GM21737 (cell line): ENCODE results near the gene SPDEF.

Source experiments
- ATAC-seq: cut with Tn5 transposase; IDR thresholded peaks from one replicate; pipeline ENCODE4 v1.9.1; 2021; ENCODE audit warnings: mild to moderate bottlenecking, moderate library complexity; ENCODE audit not compliant: unreplicated experiment

Gene SPDEF

GRCh38 chr6:34556031-34556471 lies at the start of gene SPDEF:
Gene SPDEF, minus strand, starts transcription at chr6:34556329. Its CDS starts 11,874 bp downstream, at chr6:34544455.
- no peak for ATAC-seq

GRCh38 chr6:34603707-34604106 lies 47.6 kb upstream of the SPDEF start:
- ATAC-seq, result no peak

- ATAC-seq, result no peak
Measured at GRCh38 chr6:34602318-34603111, 46.4 kb upstream of the SPDEF start.

GRCh38 chr6:34601706-34602105 lies 45.6 kb upstream of the SPDEF start:
- ATAC-seq, result no peak

GRCh38 chr6:34600796-34601195 lies 44.7 kb upstream of the SPDEF start:
- ATAC-seq, result no peak

- no peak for ATAC-seq
Measured at GRCh38 chr6:34600101-34600500, 44.0 kb upstream of the SPDEF start.

- ATAC-seq, result no peak
Measured at GRCh38 chr6:34598712-34599111, 42.6 kb upstream of the SPDEF start.

- ATAC-seq, result no peak
Measured at GRCh38 chr6:34597605-34598353, 41.6 kb upstream of the SPDEF start.

GRCh38 chr6:34596798-34597197 lies 40.7 kb upstream of the SPDEF start:
- ATAC-seq, result no peak

GRCh38 chr6:34595332-34596184 lies 39.4 kb upstream of the SPDEF start:
- ATAC-seq, result no peak

GRCh38 chr6:34593701-34594100 lies 37.6 kb upstream of the SPDEF start:
- ATAC-seq, result no peak

GRCh38 chr6:34592208-34592952 lies 36.3 kb upstream of the SPDEF start:
- ATAC-seq, result no peak

- ATAC-seq, result no peak
Measured at GRCh38 chr6:34589691-34590090, 33.6 kb upstream of the SPDEF start.

- no peak for ATAC-seq
Measured at GRCh38 chr6:34589140-34589539, 33.0 kb upstream of the SPDEF start.

GRCh38 chr6:34587851-34588250 lies 31.7 kb upstream of the SPDEF start:
- ATAC-seq, result no peak

GRCh38 chr6:34587325-34587724 lies 31.2 kb upstream of the SPDEF start:
- no peak for ATAC-seq

- ATAC-seq, result no peak
Measured at GRCh38 chr6:34586327-34587040, 30.4 kb upstream of the SPDEF start.

- no peak for ATAC-seq
Measured at GRCh38 chr6:34585512-34586061, 29.5 kb upstream of the SPDEF start.

- ATAC-seq, result no peak
Measured at GRCh38 chr6:34585108-34585507, 29.0 kb upstream of the SPDEF start.

GRCh38 chr6:34584694-34585093 lies 28.6 kb upstream of the SPDEF start:
- no peak for ATAC-seq
